ENCODE data around the gene ANKMY2. TPM values are rescaled to one million over a fixed set of nuclear protein-coding genes. Genes with fewer than 3 reads are reported as not detected.

Gene ANKMY2
- total RNA-seq, 2 donors from 2014 or later = 17.8 to 31.4 TPM

DNA sequence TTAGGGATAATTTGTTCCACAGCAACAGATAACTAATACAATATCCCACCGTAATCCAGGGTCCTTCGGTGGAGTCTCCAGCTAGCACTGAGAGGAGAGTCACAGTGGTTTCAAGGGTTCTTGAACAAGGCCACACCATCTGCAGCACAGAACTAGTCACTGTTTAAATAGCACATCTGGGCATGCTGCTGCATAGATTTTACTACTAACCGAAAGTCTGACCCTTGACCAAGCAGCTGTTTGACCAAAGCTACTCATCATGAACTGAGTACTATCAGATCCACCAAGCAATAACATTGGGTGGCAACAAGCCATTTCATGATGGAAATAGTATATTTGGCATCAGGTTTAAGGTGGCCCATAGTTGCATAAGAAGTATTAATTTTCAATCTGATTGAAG is 53.2 kb downstream of the ANKMY2 start:
- no peaks in the 10 kb centered on the region for H3K4me1 ChIP-seq
- no peak overlapping the region for H3K4me3 ChIP-seq
- H3K9ac ChIP-seq (ENCODE audit: low read depth in 2 of 2, low read length in 2 of 2) = no peak overlapping the region
- H3K9me3 ChIP-seq = no peaks in the 10 kb centered on the region
- intact Hi-C loops (cut with DNase I) = no loop called here
- TF ChIP-seq, protein P1, sequence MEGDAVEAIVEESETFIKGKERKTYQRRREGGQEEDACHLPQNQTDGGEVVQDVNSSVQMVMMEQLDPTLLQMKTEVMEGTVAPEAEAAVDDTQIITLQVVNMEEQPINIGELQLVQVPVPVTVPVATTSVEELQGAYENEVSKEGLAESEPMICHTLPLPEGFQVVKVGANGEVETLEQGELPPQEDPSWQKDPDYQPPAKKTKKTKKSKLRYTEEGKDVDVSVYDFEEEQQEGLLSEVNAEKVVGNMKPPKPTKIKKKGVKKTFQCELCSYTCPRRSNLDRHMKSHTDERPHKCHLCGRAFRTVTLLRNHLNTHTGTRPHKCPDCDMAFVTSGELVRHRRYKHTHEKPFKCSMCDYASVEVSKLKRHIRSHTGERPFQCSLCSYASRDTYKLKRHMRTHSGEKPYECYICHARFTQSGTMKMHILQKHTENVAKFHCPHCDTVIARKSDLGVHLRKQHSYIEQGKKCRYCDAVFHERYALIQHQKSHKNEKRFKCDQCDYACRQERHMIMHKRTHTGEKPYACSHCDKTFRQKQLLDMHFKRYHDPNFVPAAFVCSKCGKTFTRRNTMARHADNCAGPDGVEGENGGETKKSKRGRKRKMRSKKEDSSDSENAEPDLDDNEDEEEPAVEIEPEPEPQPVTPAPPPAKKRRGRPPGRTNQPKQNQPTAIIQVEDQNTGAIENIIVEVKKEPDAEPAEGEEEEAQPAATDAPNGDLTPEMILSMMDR (IDR thresholded peaks at IDR 0.05) = no peak
- DNase-seq = no peak
- no peaks in the 10 kb centered on the region for H3K27me3 ChIP-seq
- H3K36me3 ChIP-seq = no peaks in the 10 kb centered on the region
- H3K27ac ChIP-seq = no peak overlapping the region

DNA sequence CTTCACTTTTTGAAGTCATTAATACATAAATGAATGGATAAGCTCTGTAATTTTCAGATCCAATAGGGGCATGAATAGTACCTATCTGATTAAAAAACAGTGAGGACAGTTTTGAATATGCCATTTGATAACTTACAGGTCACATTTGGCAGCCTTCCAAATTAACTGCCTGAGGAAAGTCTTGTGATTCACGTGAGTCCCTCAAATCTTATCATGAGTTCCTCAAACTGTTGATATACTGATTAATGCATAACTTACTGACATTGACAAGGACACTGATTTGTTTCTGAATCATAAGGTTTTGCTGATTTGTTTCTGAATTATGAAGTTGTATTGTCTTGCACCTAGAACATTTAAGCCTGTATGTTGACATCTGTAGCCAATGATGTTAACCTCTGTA is 55.1 kb downstream of the ANKMY2 start:
- Histone ChIP-seq H3K36me3 (no peaks in the 10 kb centered on the region), H3K9ac (ENCODE audit: low read depth in 2 of 2, low read length in 2 of 2) (no peak overlapping the region), H3K9me3 (no peaks in the 10 kb centered on the region), H3K4me1 (no peaks in the 10 kb centered on the region), H3K27me3 (no peaks in the 10 kb centered on the region), H3K27ac (no peak overlapping the region), H3K4me3 (no peak overlapping the region)
- TF ChIP-seq, protein P1 (IDR thresholded peaks at IDR 0.05) = no peak
- DNase-seq = no peak
- intact Hi-C loops (cut with DNase I) = no loop called here

DNA sequence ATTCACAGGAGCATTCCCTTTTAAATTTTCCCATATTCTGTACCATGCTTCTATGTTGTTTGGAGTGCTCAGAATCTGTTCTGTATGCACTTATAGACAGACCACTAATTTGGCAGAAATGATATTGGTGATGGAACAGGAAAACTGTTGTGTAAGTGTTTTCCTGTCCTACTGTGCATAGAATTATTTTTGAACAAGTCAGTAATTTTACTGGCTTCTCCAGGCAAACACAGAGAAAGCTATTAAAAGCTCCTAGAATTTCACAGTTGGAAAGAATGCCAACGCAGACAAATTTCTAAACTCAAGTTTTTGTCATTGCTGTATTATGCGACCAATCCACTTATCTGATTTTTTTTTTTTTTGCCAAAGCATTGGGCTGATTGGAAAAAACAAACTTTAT is 55.7 kb downstream of the ANKMY2 start:
- intact Hi-C loops (cut with DNase I) = no loop called here
- DNase-seq = no peak
- H3K4me1 ChIP-seq = no peaks in the 10 kb centered on the region
- H3K27ac ChIP-seq = no peak overlapping the region
- no peaks in the 10 kb centered on the region for H3K9me3 ChIP-seq
- TF ChIP-seq, protein P1 (IDR thresholded peaks at IDR 0.05) = no peak
- no peak overlapping the region for H3K4me3 ChIP-seq
- H3K9ac ChIP-seq (ENCODE audit: low read depth in 2 of 2, low read length in 2 of 2) = no peak overlapping the region
- H3K27me3 ChIP-seq = no peaks in the 10 kb centered on the region
- H3K36me3 ChIP-seq = no peaks in the 10 kb centered on the region

DNA sequence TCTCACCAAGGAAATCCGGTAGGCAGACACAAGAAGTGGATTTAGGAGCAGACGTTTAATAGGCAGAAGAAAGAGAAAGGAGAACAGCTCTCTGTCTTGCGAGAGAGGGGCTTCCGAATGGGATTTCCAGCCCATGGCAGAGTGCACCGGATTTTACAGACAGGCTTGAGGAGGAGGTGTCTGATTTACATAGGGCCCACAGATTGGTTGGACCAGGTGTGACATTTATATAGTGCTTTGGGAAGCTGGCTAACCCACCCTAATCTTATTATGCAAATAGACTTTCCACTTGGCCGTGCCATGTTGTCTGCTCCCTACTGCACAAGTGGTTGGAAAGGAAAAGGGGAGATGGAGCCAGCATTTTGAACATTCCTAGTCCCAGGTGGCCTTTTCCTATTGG is 57.8 kb downstream of the ANKMY2 start:
- Histone ChIP-seq H3K9me3 (no peaks in the 10 kb centered on the region), H3K27me3 (no peaks in the 10 kb centered on the region), H3K4me1 (no peaks in the 10 kb centered on the region), H3K27ac (no peak overlapping the region), H3K4me3 (no peak overlapping the region), H3K9ac (ENCODE audit: low read depth in 2 of 2, low read length in 2 of 2) (no peak overlapping the region), H3K36me3 (no peaks in the 10 kb centered on the region)
- TF ChIP-seq, protein P1 (IDR thresholded peaks at IDR 0.05) = no peak
- no peak for DNase-seq
- intact Hi-C loops (cut with DNase I) = no loop called here

DNA sequence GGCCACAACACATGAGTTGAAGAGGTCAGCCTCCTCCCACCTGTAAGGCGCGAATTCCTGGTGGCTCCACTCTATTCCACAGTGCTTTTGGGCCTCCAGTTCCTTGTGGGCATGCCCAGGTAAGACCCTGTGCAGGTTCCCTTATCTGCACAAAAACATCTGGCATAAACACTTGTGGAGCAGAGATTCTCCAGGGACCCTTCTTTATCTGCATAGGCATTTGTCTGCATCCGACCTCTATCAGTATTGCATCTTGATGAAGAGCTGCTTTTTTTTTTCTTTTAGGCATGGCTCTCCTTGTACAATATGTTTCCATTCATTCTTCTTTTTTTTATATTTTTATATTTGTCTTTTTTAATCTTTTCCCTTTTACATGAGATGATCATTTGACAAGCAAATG is 58.4 kb downstream of the ANKMY2 start:
- no peak for DNase-seq
- no peaks in the 10 kb centered on the region for H3K4me1 ChIP-seq
- no peak overlapping the region for H3K4me3 ChIP-seq
- TF ChIP-seq, protein P1 (IDR thresholded peaks at IDR 0.05) = no peak
- no peak overlapping the region for H3K27ac ChIP-seq
- H3K27me3 ChIP-seq = no peaks in the 10 kb centered on the region
- intact Hi-C loops (cut with DNase I) = no loop called here
- H3K9me3 ChIP-seq = no peaks in the 10 kb centered on the region
- H3K36me3 ChIP-seq = no peaks in the 10 kb centered on the region
- no peak overlapping the region for H3K9ac ChIP-seq (ENCODE audit: low read depth in 2 of 2, low read length in 2 of 2)
